ENCODE measurements around the gene COA6. TPM values are rescaled to one million over a fixed set of nuclear protein-coding genes. Genes with fewer than 3 reads are reported as not detected.

The COA6 gene
- total and polyA plus RNA-seq, 2 of the 13 experiments (the other 11 are each of a cell fraction or from before 2014, with no cell fraction given), result 32.4 to 104 TPM

DNA sequence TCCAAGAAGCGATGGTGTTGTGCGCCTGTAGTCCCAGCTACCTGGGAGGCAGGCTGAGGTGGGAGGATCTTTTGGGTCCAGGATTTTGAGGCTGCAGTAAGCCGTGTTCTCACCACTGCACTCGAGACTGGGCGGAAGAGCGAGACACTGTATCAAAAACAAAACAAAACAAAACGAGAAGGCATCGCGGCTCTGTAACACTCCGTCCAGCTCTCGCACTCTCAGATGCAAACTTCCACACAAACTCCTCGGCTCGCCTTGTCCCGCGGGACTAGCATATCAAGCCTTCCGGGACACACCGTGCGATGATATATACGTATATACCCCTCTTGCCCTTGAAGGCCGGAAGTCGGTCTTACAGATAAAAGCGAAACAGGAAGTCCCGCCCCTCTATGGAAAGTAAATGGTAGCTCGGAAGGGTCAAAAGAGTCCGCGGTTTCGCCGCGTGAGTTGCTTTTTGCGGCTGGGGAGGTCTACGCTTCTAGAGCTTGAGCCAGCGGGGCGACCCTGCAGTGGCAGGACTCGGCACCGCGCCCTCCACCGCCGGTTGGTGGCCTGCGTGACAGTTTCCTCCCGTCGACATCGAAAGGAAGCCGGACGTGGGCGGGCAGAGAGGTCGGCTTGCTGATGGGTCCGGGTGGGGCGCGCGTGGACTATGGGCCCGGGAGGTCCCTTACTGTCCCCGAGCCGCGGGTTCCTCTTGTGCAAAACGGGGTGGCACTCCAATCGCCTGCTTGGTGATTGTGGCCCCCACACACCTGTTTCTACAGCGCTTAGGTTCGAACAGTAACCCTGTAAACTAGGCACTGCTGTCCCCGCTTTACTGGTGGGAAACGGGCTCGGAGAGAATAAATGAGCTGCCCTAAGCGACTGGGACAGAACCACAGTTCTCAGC lies at the start of gene COA6 (continued):
- TF ChIP-seq PATZ1 (CRISPR knock-in tag; IDR thresholded peaks at IDR 0.05) (peak; percentile 66), NFE2L2 (IDR thresholded peaks at IDR 0.05; ENCODE audit: low read length) (peak; percentile 57; the same call in 1 of the 2 replicates), PRDM4 (CRISPR knock-in tag; IDR thresholded peaks at IDR 0.05; ENCODE audit: borderline replicate concordance) (no peak), HOXA5 (CRISPR knock-in tag; IDR thresholded peaks at IDR 0.05) (0 out of 2 replicates have a peak, but pooled peaks have one; percentile 31), SMC3 (IDR thresholded peaks at IDR 0.05; ENCODE audit: low read length) (no peak), CCDC6 (CRISPR knock-in tag; IDR thresholded peaks at IDR 0.05) (peak; percentile 94), RBAK (CRISPR knock-in tag; IDR thresholded peaks at IDR 0.05) (no peak), ZNF724P (CRISPR knock-in tag; IDR thresholded peaks at IDR 0.05; ENCODE audit: borderline replicate concordance) (no peak), ZNF446 (CRISPR knock-in tag; IDR thresholded peaks at IDR 0.05) (0 out of 2 replicates have a peak, but pooled peaks have one; percentile 85), ELF3 (CRISPR knock-in tag; IDR thresholded peaks at IDR 0.05) (peak; percentile 64), GPN1 (CRISPR knock-in tag; IDR thresholded peaks at IDR 0.05; ENCODE audit: borderline replicate concordance) (no peak), SKI (IDR thresholded peaks at IDR 0.05; ENCODE audit: partially characterized antibody) (no peak), SRSF9 (IDR thresholded peaks at IDR 0.05; ENCODE audit: borderline replicate concordance, insufficient read depth, low read depth, low read length, poor library complexity, severe bottlenecking) (no peak), JUN (CRISPR knock-in tag; IDR thresholded peaks at IDR 0.05) (peak; percentile 65; the same call in 1 of the 2 replicates), MTF1 (CRISPR knock-in tag; IDR thresholded peaks at IDR 0.05) (no peak), DR1 (CRISPR knock-in tag; IDR thresholded peaks at IDR 0.05) (peak; percentile 64; the same call in 1 of the 2 replicates), HBP1 (CRISPR knock-in tag; IDR thresholded peaks at IDR 0.05; ENCODE audit: low read depth) (0 out of 2 replicates have a peak, but pooled peaks have one; percentile 48), HNRNPUL1 (IDR thresholded peaks at IDR 0.05; ENCODE audit: low read depth, low read length) (no peak)
- TF ChIP-seq, protein P1, sequence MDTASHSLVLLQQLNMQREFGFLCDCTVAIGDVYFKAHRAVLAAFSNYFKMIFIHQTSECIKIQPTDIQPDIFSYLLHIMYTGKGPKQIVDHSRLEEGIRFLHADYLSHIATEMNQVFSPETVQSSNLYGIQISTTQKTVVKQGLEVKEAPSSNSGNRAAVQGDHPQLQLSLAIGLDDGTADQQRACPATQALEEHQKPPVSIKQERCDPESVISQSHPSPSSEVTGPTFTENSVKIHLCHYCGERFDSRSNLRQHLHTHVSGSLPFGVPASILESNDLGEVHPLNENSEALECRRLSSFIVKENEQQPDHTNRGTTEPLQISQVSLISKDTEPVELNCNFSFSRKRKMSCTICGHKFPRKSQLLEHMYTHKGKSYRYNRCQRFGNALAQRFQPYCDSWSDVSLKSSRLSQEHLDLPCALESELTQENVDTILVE (CRISPR knock-in tag; IDR thresholded peaks at IDR 0.05), result peak; percentile 97
- TF ChIP-seq, protein P2, sequence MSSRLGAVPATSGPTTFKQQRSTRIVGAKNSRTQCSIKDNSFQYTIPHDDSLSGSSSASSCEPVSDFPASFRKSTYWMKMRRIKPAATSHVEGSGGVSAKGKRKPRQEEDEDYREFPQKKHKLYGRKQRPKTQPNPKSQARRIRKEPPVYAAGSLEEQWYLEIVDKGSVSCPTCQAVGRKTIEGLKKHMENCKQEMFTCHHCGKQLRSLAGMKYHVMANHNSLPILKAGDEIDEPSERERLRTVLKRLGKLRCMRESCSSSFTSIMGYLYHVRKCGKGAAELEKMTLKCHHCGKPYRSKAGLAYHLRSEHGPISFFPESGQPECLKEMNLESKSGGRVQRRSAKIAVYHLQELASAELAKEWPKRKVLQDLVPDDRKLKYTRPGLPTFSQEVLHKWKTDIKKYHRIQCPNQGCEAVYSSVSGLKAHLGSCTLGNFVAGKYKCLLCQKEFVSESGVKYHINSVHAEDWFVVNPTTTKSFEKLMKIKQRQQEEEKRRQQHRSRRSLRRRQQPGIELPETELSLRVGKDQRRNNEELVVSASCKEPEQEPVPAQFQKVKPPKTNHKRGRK (CRISPR knock-in tag; IDR thresholded peaks at IDR 0.05), result peak; percentile 84

Data from HepG2 (cell line).